Stimulated activated CD8-positive, alpha-beta memory T cell treated with anti-CD3 and anti-CD28 coated beads, Interleukin-4, amount 100 ng/mL, for 48 hours (primary cell): Measurements from ENCODE around the gene AHCY.
"Not testable (repeated sequence)": the region's sequence is repeated elsewhere in the genome, so short reads cannot be mapped to it uniquely, and the experiment has no call there.

Source experiments
- DNase-seq: peaks from one replicate; pipeline ENCODE4 v3.0.0-alpha.2; 2020

Gene AHCY

GRCh38 chr20:34302723-34303533 is at the start of gene AHCY:
TSS of gene AHCY (minus strand) at chr20:34303355. CDS start at chr20:34303270, 85 bp downstream.
- DNase-seq: peak; percentile 97

GRCh38 chr20:34350095-34350494 is 46.9 kb upstream of the AHCY start:
- DNase-seq: no peak

- no peak for DNase-seq
Observed at GRCh38 chr20:34347571-34347970, 44.4 kb upstream of the AHCY start.

DNA sequence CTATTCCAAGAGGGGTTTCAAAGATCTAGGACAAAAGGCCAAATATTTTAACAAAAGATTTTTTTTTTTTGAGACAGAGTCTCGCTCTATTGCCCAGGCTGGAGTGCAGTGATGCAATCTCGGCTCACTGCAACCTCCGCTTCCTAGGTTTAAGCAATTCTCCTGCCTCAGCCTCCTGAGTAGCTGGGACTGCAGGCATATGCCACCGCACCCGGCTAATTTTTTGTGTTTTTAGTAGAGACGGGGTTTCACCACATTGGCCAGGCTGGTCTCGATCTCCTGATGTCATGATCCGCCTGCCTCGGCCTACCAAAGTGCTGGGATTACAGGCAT is 43.3 kb upstream of the AHCY start:
- DNase-seq: not testable (repeated sequence)

DNA sequence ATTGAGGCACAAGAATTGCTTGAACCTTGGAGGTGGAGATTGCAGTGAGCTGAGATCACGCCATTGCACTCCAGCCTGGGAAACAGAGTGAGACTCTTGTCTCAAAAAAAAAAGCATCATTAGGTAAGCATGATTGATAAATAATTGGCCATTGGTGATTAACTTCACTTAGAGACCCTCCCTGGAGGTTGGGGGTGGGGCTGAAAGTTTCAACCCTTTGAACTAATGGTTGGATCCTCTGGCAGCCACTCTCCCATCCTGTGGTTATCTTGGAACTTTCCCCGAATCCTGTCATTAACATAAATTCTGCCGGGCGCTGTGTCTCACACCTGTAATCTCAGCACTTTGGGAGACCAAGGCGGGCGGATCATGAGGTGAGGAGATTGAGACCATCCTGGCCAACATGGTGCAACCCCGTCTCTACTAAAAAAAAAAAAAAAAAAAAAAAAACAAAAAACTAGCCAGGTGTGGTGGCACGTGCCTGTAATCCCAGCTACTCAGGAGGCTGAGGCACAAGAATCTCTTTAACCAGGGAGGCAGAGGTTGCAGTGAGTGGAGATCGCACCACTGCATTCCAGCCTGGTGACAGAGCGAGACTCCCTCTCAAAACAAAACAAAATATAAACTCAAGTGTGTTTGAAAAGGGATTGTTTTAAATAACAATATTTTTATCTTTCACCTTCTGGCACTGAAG is 42.8 kb upstream of the AHCY start:
- DNase-seq: not testable (repeated sequence)

DNA sequence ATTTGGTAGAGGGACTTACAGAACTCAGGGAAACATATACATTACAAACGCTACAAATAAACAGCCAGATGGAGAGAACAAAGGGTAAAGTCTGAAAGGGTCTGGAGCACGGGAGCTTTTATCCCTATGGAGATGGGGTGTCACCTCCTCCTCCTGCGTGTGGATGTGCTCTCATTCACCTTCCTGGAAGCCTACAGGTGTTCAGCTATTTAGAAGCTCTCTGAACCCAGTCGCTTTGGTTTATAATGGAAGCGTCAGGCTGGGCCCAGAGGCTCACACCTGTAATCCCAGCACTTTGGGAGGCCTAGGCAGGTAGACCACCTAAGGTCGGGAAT is 42.2 kb upstream of the AHCY start:
- DNase-seq: no peak

DNA sequence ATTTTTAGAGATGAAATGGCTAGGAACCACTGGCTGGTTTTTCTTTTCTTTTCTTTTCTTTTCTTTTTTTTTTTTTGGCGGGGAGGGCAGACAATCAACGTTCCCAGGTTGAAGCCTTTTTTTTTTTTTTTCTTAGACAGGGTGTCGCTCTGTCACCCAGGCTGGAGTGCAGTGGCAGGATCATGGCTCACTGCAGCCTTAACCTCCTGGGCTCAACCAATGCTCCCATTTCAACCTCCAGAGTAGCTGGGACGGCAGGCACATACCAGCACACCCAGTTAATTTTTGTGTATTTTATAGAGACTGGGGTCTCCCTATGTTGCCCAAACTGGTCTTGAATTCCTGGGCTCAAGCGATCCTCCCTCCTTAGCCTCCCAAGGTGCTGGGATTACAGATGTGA is 41.1 kb upstream of the AHCY start:
- no peak for DNase-seq

DNA sequence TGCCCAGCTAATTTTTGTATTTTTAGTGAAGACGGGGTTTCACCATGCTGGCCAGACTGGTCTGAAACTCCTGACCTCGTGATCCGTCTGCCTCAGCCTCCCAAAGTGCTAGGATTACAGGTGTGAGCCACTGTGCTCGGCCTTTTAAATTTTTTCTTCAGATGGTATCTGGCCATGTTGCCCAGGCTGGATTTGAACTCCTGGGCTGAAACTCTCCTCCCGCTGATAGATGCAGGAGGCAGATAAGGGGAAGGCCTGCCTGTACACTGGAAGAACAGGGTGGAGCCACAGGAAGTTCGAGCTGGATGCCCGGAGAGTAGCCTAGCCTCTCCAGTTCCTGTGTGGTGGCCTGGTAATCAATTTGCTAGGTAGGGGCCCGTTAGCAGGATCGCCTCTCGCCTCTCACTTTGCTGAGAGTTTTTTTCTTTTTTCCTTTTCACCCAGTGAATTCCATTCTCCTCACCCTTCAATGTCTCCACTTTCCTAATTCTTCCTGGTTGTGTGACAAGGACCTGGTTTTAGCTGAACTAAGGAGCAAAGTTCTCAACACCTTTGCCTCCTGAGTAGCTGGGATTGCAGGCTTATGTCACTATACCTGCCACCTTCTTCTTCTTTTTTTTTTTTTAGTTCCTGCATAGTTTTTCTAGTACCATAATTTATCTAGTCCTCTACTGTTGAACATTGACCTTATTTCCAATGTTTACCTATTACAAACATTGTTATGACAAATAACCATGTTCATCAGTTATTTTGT is 40.5 kb upstream of the AHCY start:
- no peak for DNase-seq

DNA sequence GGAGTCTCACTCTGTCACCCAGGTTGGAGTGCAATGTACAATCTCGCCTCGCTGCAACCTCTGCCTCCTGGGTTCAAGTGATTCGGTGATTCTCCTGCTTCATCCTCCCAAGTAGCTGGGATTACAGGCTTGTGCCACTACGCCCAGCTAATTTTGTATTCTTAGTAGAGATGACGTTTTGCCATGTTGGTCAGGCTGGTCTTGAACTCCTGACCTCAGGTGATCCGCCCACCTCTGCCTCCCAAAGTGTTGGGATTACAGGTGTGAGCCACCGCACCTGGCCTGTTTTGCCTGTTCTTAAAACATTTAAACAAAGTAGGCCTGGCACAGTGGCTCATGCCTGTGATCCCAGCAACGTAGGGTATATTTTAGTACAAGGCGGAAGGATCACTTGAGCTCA is 38.0 kb upstream of the AHCY start:
- DNase-seq: not testable (repeated sequence)

DNA sequence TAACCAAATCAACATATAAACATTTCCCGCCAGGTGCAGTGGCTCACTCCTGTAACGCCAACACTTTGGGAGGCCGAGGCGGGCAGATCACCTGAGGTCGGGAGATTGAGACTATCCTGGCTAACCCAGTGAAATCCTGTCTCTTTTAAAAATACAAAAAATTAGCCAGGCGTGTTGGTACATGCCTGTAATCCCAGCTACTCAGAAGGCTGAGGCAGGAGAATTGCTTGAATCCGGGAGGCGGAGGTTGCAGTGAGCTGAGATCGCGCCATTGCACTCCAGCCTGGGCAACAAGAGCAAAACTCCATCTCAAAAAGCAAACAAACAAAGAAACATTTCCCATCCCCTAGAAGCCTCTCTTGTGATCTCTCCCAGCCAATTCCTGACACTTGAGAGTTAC is 37.6 kb upstream of the AHCY start:
- not testable (repeated sequence) for DNase-seq

DNA sequence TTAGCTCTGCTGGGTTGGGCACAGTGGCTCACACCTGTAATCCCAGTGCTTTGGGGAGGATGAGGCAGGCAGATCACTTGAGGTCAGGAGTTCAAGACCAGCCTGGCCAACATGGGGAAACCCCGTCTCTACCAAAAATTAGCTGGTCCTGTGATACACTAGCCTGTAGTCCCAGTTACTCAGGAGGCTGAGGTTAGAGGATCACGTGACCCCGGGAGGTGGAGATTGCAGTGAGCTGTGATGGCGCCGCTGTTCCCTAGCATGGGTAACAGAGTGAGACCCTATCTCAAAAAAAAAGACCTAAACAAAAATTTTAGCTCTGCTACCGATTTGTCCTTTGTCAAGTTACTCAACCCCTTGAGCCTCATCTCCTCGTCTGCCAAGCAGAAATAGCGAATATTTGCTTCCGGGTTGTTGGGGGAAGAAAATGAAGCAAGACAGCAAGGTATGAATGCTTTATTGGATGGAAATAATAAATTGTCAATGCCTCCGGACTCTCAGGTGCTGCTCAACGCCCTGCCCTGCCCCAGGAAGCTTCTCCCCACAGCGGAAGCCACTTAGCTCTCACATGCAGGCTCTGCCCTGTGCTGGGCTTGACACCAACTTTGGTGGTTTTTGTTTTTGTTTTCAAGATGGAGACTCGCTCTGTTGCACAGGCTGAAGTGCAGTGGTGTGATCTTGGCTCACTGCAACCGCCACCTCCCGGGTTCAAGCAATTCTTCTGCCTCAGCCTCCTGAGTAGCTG is 35.0 kb upstream of the AHCY start:
- no peak for DNase-seq

DNA sequence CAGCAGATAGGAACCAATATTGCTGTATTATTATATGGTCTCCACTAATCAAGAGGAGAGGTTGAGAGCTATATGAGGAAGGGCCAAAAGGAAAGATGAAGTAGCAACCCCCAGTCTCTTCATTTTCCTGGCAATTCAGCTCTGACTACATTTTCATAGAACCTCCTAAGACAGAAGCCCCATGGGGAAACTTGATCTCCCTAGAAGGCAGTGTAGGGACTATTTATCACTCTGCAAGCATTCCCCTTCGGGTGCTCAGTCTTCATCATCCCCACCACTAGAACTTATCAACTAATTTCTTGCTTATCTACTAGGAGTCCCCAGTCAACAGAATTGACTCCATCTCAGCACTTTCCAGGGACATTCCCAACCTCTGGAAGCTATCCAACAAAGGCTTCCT is 34.4 kb upstream of the AHCY start:
- no peak for DNase-seq

DNA sequence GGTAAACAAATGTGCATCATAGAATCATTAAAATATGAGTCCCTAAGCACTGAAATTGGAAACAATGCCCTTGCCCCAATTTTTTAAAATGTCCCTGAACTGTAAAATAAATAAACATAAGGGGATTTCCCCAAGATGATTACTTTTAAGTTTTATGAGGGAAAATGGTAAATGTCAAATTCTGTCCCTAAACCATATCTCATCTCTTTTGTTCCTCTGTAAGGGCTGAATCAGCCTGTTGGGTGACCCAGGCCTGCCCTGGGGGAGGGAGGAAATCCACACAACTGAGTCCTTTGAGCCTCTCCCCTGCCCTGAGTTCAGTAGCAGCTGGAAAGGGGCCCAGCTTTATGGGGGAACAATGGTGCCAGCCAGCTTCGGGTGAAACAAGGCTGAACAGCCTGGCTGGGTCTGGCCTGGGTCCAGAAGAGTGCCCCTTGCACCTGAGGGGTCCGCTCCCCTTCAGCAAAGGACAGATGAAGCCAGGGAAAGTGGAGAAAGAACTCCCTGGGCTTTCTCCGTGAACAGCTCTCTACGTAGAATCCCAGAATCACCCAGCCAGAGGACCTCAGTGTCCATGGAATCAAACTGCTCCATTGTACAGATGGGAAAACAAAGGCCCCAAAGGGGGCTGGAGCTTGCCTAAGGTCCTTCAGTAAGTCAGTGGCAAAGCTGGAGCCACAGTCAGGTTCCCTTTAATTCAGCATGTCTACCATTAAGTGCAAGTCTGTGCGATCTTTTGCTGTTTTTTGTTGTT is 31.7 kb upstream of the AHCY start:
- no peak for DNase-seq

GRCh38 chr20:34333786-34334185 is 30.6 kb upstream of the AHCY start:
- DNase-seq: no peak

- DNase-seq: no peak
Observed at GRCh38 chr20:34332262-34332920, 29.2 kb upstream of the AHCY start.

GRCh38 chr20:34331838-34332237 is 28.7 kb upstream of the AHCY start:
- no peak for DNase-seq

DNA sequence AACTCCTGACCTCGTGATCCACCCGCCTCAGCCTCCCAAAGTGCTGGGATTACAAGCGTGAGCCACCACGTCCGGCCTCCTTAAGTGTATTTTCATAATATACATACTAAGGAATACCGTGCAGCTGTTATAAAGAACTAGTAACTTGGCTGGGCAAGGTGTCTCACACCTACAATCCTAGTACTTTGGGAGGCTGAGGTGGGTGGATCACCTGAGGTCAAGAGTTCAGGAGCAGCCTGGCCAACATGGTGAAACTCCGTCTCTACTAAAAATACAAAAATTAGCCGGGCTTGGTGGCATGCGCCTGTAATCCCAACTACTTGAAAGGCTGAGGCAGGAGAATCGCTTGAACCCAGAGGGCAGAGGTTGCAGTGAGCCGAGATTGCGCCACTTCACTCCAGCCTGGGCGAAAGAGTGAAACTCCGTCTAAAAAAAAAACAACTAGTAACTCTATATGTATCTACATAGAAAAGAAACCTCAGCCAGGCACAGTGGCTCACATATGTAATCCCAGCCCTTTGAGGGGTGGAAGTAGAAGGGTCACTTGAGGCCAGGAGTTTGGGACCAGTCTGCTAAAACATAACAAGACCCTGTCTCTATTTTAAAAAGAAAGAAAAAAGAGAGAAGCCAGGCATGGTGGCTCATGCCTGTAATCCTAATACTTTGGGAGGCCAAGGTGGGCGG is 27.8 kb upstream of the AHCY start:
- DNase-seq: not testable (repeated sequence)

DNA sequence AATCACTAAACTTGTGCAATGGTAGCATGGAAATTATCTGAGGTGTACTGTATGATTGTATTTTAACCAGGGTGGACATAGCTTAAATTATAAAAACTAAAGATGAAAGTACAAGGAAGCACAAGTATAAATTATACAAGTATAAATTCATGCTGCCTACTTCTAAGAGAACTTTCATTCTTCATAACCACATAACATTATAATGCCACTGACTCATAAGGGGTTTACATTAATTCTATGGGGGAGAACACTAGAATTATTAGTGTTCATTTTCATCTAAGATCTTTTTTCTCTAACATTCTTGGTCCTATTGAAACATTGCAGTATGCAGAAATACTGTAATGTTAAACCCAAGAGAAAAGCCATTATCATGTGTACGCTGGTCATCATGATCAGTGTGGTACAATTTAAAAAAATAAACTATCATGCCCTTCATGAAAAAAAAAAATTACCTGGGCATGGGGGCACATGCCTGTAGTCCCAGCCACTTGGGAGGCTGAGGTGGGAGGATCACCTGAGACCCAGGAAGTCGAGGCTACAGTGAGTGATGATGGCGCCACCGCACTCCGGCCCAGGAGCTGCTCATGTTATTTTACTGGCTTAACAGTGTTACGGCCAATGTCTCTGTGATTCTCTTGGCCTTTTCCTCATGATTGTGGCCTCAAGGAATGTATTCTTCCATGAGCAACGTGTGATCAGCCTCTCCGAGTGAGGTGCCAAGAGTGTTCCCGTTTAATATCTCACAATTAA is 25.9 kb upstream of the AHCY start:
- no peak for DNase-seq

DNA sequence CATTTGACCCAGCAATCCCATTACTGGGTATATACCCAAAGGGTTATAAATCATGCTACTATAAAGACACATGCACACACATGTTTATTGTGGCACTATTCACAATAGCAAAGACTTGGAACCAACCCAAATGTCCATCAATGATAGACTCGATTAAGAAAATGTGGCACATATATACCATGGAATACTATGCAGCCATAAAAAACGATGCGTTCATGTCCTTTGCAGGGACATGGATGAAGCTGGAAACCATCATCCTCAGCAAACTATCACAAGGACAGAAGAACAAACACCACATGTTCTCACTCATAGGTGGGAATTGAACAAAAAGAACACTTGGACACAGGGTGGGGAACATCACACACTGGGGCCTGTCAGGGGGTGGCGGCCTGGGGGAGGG is 25.1 kb upstream of the AHCY start:
- not testable (repeated sequence) for DNase-seq

DNA sequence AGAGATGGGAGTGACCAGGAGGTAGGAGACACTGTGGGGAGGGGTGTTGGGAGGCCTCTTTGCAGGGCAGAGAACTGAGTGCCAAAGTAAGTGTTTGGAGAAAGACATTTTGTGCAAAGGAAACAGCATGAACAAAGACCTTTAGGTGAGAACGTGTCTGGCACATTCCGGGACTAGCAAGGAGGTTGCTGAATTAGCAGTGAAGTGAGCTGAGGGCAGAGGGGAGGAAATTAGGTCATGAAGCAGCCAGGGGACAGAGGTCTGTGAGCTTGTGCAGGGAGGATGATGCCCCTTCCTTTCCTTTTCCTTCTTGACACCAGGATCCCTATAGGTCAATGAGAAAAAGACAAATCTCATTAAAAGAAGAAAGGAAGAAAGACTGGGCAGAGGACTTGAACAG is 21.4 kb upstream of the AHCY start:
- no peak for DNase-seq
